Osteoblast (primary cell): Measurements from ENCODE around the gene NDOR1. TPM values are rescaled to one million over a fixed set of nuclear protein-coding genes. Genes with fewer than 3 reads are reported as not detected.

Experiments used
- DNase-seq: peaks from one replicate; pipeline ENCODE4 v3.0.0; 2011; ENCODE audit warnings: low spot score, mixed read lengths; ENCODE audit not compliant: insufficient read length; ENCODE audit errors: missing footprints
- H2AFZ ChIP-seq: 2 replicates; pipeline ENCODE4 v1.6.0; 2011; ENCODE audit warnings: mild to moderate bottlenecking, low read length
- H3K27ac ChIP-seq: 2 replicates; pipeline ENCODE4 v1.5.1; 2011; ENCODE audit warnings: mild to moderate bottlenecking, low read depth, low read length, moderate library complexity
- H3K27me3 ChIP-seq: 2 replicates; pipeline ENCODE4 v1.6.0; 2012; ENCODE audit warnings: mild to moderate bottlenecking, control low read depth, inconsistent platforms, low read length, moderate library complexity; ENCODE audit not compliant: insufficient read depth
- H3K36me3 ChIP-seq: 2 replicates; pipeline ENCODE4 v1.5.1; 2011; ENCODE audit warnings: mild to moderate bottlenecking, low read length, control low read depth, moderate library complexity; ENCODE audit not compliant: insufficient read depth
- H3K4me1 ChIP-seq: 2 replicates; pipeline ENCODE4 v1.5.1; 2011; ENCODE audit warnings: mild to moderate bottlenecking, low read length, control low read depth, moderate library complexity; ENCODE audit not compliant: insufficient read depth
- H3K4me2 ChIP-seq: 2 replicates; pipeline ENCODE4 v1.6.0; 2011; ENCODE audit warnings: mild to moderate bottlenecking, low read length; ENCODE audit not compliant: insufficient read depth
- H3K4me3 ChIP-seq: fragments of 200-600 bp; sonication (generic); 3 replicates; pipeline ENCODE4 v1.5.1; 2012; ENCODE audit warnings: mild to moderate bottlenecking, low read length, inconsistent platforms; ENCODE audit not compliant: insufficient read depth
- H3K79me2 ChIP-seq: 2 replicates; pipeline ENCODE4 v1.6.0; 2012; ENCODE audit warnings: mild to moderate bottlenecking, low read length, control low read depth, inconsistent platforms; ENCODE audit not compliant: insufficient read depth
- H3K9me3 ChIP-seq: 2 replicates; pipeline ENCODE4 v1.5.1; 2011; ENCODE audit warnings: low read depth, low read length, control low read depth
- H4K20me1 ChIP-seq: 2 replicates; pipeline ENCODE4 v1.6.0; 2012; ENCODE audit warnings: mild to moderate bottlenecking, low read length, control low read depth; ENCODE audit not compliant: insufficient read depth
- CTCF ChIP-seq: IDR thresholded peaks from 2 replicates; pipeline ENCODE4 v1.5.1; 2011; ENCODE audit warnings: mild to moderate bottlenecking, low read depth, low read length, moderate library complexity; ENCODE audit errors: extremely low read depth
- total RNA-seq: library from RNA; depleted of rRNA; stranded (reverse); fragments of >200 nt; gene quantifications from 2 replicates; pipeline ENCODE4 v1.2.3, GENCODE V29; 2012

Gene NDOR1
- total RNA-seq, 1 donor: 6.2 TPM

GRCh38 chr9:137185921-137186320, 19.6 kb upstream of the NDOR1 start:
- peaks cover 32% of the 10 kb centered on the region for H3K36me3 ChIP-seq
- H3K9me3 ChIP-seq: no peaks in the 10 kb centered on the region
- peaks cover 49% of the 10 kb centered on the region for H3K79me2 ChIP-seq
- H3K4me2 ChIP-seq: no peak overlapping the region
- H3K27me3 ChIP-seq: no peaks in the 10 kb centered on the region
- H4K20me1 ChIP-seq: peaks cover 22% of the 10 kb centered on the region
- H2AFZ ChIP-seq: no peak overlapping the region
- DNase-seq: no peak
- no peak for TF ChIP-seq CTCF
- no peak overlapping the region for H3K27ac ChIP-seq
- no peak overlapping the region for H3K4me3 ChIP-seq
- H3K4me1 ChIP-seq: peaks cover 23% of the 10 kb centered on the region

- no peak overlapping the region for H3K4me3 ChIP-seq
- peaks cover 53% of the 10 kb centered on the region for H3K79me2 ChIP-seq
Observed at GRCh38 chr9:137186385-137186784, 19.1 kb upstream of the NDOR1 start.

GRCh38 chr9:137187386-137187785, 18.1 kb upstream of the NDOR1 start:
- Histone ChIP-seq H3K9me3 (no peaks in the 10 kb centered on the region), H3K4me1 (peaks cover 23% of the 10 kb centered on the region), H3K27ac (no peak overlapping the region), H2AFZ (no peak overlapping the region), H3K27me3 (no peaks in the 10 kb centered on the region), H3K4me2 (peak overlapping the region; percentile 93), H3K36me3 (peaks cover 33% of the 10 kb centered on the region), H4K20me1 (peaks cover 22% of the 10 kb centered on the region), H3K4me3 (peak overlapping the region; percentile 97), H3K79me2 (peaks cover 60% of the 10 kb centered on the region)
- DNase-seq: no peak
- no peak for TF ChIP-seq CTCF

More at GRCh38 chr9:137186385-137186784, 19.1 kb upstream of the NDOR1 start:
- H3K27me3 ChIP-seq: no peaks in the 10 kb centered on the region
- TF ChIP-seq CTCF: no peak
- no peak overlapping the region for H2AFZ ChIP-seq
- H3K36me3 ChIP-seq: peaks cover 36% of the 10 kb centered on the region
- H3K9me3 ChIP-seq: no peaks in the 10 kb centered on the region
- H3K27ac ChIP-seq: no peak overlapping the region
- DNase-seq: no peak
- peaks cover 23% of the 10 kb centered on the region for H3K4me1 ChIP-seq
- no peak overlapping the region for H3K4me2 ChIP-seq
- peaks cover 22% of the 10 kb centered on the region for H4K20me1 ChIP-seq

GRCh38 chr9:137188086-137188489, 17.4 kb upstream of the NDOR1 start:
- peaks cover 26% of the 10 kb centered on the region for H4K20me1 ChIP-seq
- H3K27ac ChIP-seq: peak overlapping the region; percentile 88
- no peak for TF ChIP-seq CTCF
- H3K9me3 ChIP-seq: no peaks in the 10 kb centered on the region
- peak overlapping the region; percentile 94 for H2AFZ ChIP-seq
- no peaks in the 10 kb centered on the region for H3K27me3 ChIP-seq
- H3K36me3 ChIP-seq: peaks cover 30% of the 10 kb centered on the region
- no peak for DNase-seq
- H3K4me3 ChIP-seq: peak overlapping the region; percentile 97
- H3K4me1 ChIP-seq: peaks cover 23% of the 10 kb centered on the region
- H3K79me2 ChIP-seq: peaks cover 65% of the 10 kb centered on the region
- H3K4me2 ChIP-seq: peak overlapping the region; percentile 93
